Measurements from ENCODE around the gene FAM177B.

The FAM177B gene

GRCh38 chr1:222788402-222789156 lies 51.6 kb downstream of the FAM177B start:
- no peak for DNase-seq

DNA sequence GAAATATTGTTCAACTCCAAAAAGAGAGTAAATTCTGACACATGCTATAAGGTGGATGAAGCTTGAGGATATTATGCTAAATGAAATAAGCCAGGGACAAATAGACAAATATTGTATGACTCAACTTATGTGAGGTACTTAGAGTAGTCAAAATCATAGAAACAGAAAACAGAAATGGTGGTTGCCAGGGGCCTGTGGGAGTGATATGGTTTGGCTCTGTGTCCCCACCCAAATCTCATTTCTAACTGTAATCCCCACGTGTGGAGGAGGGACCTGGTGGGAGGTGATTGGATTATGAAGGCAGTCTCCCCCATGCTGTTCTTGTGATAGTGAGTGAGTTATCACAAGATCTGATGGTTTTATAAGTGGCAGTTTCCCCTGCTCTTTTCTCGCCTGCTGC lies 53.1 kb downstream of the FAM177B start:
- DNase-seq = no peak

- DNase-seq = no peak
Observed at GRCh38 chr1:222790520-222790919, 53.5 kb downstream of the FAM177B start.

GRCh38 chr1:222791006-222791710 lies 54.2 kb downstream of the FAM177B start:
- DNase-seq = no peak

- DNase-seq = peak in 1 of 2 experiments; percentile 8
Observed at GRCh38 chr1:222792744-222793143, 55.7 kb downstream of the FAM177B start.

- DNase-seq = peak in 1 of 2 experiments; percentile 11
Observed at GRCh38 chr1:222794656-222795474, 57.9 kb downstream of the FAM177B start.

DNA sequence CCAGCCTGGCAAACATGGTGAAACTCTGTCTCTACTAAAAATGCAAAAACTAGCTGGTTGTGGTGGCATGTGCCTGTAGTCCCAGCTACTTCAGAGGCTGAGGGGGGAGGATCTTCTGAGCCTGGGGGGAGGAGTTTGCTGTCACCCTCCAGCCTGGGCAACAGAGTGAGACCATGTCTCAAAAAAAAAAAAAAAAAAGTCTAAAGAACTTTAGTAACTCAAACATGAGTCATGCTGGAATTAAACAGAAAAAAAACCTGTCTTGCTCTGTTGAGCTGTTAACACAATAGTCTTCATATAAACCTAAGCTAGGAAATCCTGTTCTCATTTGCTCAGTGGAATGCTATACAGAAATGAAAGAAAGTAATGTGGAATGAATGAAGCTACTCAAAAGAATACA lies 61.1 kb downstream of the FAM177B start:
- DNase-seq = no peak

- no peak for DNase-seq
Observed at GRCh38 chr1:222798975-222799374, 62.0 kb downstream of the FAM177B start.

All from NCI-H1930 (cell line).